HUDEP-2 (cell line): ENCODE measurements around the gene FXYD6.
"Not testable (repeated sequence)": the region's sequence is repeated elsewhere in the genome, so short reads cannot be mapped to it uniquely, and the experiment has no call there.

Source experiments
- DNase-seq, 76 experiments: peaks; one replicate each; lab custom pipeline; 2025; ENCODE audit not compliant: unreplicated experiment in 76 of 76; lab: John Stamatoyannopoulos, UW

FXYD6 gene

GRCh38 chr11:117871784-117872183, 4.7 kb downstream of the FXYD6 start:
- DNase-seq = no peak

- no peak for DNase-seq
These were observed 5.3 kb downstream of the FXYD6 start for GRCh38 chr11:117871160-117871559.

- no peak for DNase-seq
These were observed 6.1 kb downstream of the FXYD6 start for GRCh38 chr11:117870103-117870952.

- DNase-seq = no peak
These were observed 6.9 kb downstream of the FXYD6 start for GRCh38 chr11:117869604-117870003.

GRCh38 chr11:117868815-117869561, 7.5 kb downstream of the FXYD6 start:
- no peak for DNase-seq

GRCh38 chr11:117868088-117868487, 8.4 kb downstream of the FXYD6 start:
- DNase-seq = no peak

GRCh38 chr11:117866526-117866925, 9.9 kb downstream of the FXYD6 start:
- DNase-seq = no peak

- DNase-seq = not testable (repeated sequence)
These were observed 10.9 kb downstream of the FXYD6 start for GRCh38 chr11:117865546-117865945.

GRCh38 chr11:117863383-117863782, 13.1 kb downstream of the FXYD6 start:
- no peak for DNase-seq

- no peak for DNase-seq
These were observed 13.7 kb downstream of the FXYD6 start for GRCh38 chr11:117862753-117863152.

GRCh38 chr11:117862019-117862725, 14.3 kb downstream of the FXYD6 start:
- no peak for DNase-seq

GRCh38 chr11:117861151-117862018, 15.1 kb downstream of the FXYD6 start:
- no peak for DNase-seq

GRCh38 chr11:117860139-117860538, 16.3 kb downstream of the FXYD6 start:
- no peak for DNase-seq

GRCh38 chr11:117859488-117860112, 16.9 kb downstream of the FXYD6 start:
- DNase-seq = no peak

GRCh38 chr11:117859061-117859460, 17.4 kb downstream of the FXYD6 start:
- no peak for DNase-seq

- DNase-seq = no peak
These were observed 18.6 kb downstream of the FXYD6 start for GRCh38 chr11:117857734-117858414.

GRCh38 chr11:117855912-117856651, 20.4 kb downstream of the FXYD6 start:
- no peak for DNase-seq

GRCh38 chr11:117855186-117855845, 21.1 kb downstream of the FXYD6 start:
- no peak for DNase-seq
